GM19395 (cell line): ENCODE measurements around the gene DYNC1H1.

Experiments used
- ATAC-seq: cut with Tn5 transposase; IDR thresholded peaks from one replicate; pipeline ENCODE4 v1.9.1; 2021; ENCODE audit warnings: mild to moderate bottlenecking, moderate library complexity; ENCODE audit not compliant: unreplicated experiment

The DYNC1H1 gene

DNA sequence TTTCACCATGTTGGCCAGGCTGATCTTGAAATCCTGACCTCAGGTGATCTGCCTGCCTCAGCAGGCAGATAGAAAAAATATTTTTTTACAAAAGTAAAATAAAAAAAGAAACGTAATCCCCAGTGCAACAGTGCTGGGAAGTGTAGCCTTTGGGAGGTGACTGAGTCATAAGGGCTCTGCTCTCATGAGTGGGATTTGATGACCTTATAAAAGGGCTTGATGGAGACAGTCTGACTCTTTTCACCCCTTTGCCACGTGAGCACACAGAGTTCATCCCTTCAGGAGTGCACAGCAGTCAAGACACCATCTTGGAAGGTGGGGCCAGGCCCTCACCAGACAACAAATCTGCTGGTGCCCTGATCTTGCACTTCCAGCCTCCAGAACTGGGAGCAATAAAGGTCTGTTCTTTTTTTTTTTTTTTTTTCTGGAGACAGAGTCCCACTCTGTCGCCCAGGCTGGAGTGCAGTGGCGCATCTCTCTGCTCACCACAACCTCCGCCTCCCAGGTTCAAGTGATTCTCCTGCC, 24.7 kb upstream of the DYNC1H1 start:
- ATAC-seq = no peak

DNA sequence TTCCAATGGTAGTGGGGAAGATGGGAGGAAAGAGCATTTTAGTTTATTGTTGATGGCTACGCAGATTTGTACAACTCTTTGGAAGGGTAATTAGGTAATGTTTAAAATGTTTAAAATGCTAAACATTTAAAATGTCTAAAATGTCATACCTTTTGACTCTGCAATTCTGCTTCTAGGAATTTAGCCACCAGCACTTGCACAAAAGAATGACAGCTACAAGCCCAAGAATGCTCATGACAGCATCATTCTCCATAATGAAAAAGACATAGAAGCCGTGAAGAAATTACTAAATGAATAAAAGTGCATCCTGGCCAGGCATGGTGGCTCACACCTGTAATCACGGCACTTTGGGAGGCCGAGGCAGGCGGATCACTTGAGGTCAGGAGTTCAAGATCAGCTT, 19.9 kb upstream of the DYNC1H1 start:
- no peak for ATAC-seq

DNA sequence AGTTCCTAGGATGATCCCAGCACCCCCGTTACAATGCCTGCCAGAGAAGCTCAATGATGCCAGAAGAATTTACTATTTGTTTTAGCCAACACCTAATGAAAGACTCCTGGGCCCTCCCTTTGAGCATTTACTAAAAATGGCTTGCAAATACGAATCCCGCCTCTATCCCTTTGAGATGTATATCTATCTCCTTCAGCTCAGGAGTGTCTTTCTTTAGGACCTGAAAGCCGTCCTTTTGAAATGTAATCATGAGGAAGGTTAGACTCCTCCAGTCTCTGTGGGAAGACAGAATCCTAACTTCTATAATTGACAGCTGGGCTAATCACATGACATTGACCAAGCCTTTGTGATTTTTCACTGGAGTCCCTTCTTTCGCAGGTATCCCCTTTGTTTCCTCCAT, 19.2 kb upstream of the DYNC1H1 start:
- ATAC-seq = no peak

DNA sequence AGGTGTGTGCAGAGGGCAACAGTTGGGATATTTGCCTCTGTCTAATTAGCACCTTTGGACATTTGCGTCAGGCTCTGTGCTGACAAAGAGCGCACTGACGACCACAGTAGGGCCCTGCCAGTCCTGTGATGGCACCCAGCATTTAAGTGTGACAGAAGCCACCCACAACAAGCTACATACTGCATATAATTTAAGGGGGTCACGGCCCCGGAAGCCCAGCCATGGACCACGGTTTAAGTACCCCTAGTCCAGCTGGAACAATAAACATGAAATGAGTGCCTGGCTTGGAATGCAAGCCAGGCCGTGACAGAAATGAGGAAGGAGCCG, 16.8 kb upstream of the DYNC1H1 start:
- peak; percentile 11 for ATAC-seq

DNA sequence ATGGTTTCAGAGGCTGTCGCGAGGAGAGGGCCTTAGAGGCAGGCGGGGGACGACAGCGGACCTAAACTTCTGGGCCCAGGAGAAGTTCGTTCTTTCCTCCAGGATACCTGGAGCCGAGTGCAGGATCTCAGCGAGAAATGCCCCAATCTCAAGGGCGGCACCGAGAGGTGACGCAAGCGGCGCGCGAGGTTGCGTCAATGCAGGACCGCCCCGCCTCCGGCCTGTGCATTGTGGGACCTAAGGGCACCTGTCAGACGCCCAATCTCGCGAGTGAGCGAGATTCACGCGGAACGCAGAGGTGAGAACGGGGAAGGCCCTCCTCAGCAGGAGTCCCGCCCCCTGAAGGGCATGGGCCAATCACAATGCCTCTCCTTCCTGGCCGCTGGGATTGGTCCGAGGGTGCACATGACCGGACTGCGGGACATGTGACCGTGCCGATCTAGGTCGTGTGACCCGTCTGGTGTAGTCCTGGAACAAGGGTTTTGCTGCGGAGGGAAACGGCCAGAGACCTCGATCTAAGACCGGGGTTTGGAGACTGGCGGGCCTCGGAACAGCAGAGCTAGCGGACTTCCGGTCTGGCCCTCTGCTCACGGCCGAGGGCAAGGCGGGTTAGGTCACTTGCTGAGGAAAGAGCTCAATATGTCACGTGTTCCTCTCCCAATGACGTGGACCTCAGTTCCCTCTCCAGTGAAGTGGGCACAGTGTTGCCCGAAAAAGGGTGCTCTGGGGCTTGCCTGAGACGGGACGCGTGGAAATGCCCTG, 16.3 kb upstream of the DYNC1H1 start:
- ATAC-seq = peak; percentile 96

DNA sequence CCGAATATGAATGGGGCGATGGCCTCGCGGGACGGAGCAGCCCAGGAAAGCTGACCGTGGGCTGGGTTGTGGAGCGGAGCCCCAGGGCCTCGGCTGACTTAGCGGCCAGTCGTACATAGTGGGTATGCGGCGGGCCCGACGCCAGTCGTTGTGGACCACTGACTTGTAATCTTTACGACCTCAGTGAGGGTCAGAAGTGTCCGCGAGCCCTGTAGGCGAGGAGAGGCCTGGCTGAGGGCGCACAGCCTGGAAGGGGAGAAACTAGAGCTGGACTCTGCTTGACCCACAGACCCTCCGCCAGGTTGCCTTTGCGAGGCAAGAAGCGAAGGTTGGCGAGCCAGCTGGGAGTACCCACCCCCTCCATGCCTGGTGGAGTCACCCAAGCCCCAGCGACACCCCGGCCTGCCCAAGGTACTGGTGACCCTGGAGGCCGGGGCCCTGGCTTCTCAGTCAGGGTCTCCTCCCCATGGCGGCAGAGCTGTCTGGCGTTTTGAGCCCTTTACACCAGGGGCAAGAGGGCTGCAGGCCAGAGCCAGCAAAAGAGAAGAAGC, 15.6 kb upstream of the DYNC1H1 start:
- ATAC-seq = peak; percentile 10

DNA sequence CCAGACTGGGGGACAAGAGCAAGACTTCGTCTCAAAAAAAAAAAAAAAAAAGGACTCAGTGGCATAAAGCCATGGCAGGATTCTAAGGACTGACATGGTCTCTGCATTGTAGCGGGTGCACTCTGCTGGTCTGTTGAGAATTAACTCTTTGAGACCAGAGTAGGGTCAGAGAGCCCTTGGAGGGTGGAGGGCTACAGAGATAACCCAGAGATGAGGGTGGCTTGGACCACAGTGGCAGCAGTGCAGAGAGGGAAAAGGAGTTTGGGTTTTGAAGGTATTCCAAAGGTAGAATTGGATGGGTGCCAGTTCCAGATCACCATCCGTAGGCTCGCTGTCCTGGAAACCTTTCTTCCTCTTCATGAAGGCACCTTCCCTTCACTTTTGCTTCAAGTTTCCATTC, 14.3 kb upstream of the DYNC1H1 start:
- ATAC-seq = no peak

DNA sequence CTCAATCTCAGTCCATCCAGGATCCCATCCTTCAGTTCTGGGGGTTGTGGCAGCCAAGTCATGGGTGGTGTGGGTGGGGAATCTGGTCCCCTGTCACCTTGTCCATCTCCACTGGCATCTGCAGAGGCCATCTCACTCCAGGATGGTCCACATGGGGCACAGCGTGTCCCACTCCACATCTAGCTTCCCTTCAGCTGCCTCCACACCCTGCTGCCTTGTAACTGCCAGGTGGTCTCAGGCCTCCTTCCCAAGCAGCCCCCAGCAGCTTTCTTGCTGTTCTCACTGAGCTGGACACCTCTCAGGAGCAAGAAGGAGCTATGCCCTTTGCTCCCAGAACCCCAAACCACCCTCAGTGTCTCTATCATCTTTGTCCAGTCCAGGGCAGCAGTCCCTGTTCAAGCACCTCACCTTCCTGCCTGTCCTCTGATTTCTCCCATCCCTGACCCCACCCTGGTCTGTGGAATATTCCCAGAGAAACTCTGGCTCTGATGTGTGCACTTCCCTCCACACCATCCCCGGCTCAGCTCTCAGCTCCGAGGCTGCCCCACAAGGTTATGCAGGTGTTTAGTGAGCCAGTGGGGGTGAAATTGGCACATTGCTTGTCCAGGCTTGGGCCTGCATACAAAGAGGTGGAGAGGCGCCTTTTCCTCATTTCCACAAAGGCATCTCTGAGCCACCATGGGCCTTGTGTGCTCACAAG, 13.7 kb upstream of the DYNC1H1 start:
- ATAC-seq = no peak

DNA sequence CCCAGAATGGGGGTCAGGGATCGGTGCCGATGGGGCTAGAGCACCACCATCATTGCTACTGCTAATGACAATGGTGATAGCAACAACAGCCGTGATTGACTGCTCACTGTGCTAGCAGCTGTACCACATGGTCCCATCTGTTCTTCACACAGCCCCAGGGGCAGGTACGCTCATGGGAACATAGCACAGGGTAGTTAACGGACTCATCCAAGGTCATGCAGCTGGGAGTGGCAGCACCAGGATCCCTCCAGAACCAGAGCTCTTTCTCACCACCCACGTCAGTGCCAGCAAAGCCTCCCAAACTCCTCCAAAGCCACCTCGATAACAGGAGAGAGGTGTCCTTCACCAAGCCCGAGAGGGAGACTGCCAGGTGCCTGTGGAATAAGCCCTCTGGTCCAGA, 11.2 kb upstream of the DYNC1H1 start:
- no peak for ATAC-seq

DNA sequence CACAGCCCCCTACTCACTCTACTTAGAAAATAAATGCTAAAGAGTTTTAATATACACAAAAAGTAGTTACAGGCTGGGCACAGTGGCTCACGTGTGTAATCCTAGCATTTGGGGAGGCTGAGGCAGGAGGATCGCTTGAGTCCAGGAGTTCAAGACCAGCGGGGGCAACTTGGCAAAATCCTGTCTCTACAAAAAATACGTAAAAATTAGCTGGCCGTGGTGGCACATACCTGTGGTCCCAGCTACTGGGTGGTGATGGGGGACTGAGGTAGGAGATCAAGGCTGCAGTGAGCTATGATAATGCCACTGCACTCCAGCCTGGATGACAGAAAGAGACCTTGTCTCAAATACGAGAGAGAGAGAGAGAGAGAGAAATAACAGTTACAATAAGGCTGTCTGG, 9.9 kb upstream of the DYNC1H1 start:
- no peak for ATAC-seq

DNA sequence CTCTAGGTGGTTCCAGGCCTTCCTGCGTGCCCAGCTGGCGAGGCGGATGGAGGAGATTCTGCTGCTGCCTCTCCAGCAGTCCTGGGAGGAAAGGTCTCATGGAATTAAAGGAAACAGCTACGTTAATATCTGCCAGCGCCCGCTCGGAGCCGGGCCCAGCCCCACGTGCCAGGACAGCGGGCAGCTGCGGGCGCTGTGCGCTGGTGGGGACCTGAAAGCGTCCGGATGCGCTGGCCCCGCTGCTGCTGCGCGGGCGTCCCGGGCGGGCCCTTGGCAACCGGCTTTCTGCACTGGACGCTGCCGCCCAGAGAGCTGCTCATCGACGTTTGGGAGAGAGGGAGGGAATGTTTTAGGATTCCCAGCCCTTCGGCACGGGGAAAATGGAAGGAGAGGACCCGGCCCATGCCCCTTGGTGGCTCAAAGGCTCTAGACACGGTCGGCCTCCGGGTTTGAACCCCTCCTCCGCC, 8.6 kb upstream of the DYNC1H1 start:
- ATAC-seq = no peak

DNA sequence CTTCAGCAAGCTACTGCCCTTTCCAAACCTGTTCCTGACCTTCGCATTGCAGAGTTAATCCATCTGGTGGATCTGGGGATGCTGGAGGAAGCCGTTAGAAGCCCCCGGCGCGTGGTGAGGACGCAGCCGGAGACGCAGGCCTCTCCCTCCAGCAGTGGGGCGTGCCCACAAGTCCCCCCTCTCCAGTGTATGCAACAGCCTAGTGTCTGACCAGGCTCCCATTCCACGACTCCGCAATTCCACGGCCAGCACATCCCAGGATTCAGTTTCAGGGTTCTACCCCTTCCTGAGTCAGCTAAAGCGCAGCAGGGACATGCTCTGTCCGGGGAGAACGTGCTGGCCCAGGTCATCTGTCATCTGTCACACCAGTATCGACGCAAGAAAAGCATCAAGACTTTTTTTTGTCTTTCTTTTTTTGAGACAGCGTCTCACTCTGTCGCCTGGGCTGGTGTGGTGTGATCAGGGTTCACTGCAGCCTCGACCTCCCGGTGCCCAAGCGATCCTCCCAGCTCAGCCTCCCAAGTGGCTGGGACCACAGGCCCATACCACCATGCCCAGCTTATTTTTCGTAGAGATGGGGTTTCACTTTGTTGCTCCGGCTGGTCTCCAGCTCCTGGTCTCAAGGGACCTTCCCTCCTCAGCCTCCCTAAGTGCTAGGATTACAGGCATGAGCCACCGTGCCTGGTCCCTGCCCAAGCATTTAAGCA, 8.0 kb upstream of the DYNC1H1 start:
- ATAC-seq = no peak

DNA sequence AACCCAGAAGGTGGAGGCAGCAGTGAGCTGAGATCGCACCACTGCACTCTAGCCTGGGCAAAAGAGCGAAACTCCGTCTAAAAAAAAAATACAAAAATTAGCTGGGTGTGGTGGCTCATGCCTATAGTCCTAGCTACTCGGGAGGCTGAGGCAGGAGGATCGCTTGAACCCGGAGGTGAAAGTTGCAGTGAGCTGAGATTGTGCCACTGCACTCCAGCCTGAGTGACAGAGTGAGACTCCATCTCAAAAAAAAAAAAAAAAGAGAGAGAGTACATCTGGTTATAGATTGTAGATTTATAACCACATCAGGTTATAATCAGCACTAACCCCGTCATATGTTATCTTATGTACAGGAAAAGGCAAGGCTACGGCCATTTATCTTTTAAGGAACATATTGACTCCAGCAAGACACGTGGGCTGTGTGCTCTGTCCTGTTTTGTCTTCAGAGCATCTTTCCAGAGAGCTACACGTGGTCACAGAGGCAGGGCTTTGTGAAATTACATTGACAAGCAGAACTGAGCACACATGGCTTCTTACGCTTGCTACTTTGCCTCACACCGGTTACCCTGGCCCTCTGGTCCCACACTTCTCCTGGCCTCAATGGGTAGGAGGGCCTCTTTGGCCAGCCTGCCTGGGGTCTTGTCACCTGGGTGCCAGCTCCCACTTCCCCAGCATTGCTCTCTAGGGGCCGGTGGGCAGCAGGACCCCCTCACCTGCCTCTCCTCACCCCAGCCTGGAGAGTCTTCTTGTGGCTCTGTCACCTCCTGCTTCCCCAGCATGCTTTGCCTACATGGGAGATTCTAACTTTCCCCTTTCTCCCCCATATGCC, 6.8 kb upstream of the DYNC1H1 start:
- ATAC-seq = no peak

DNA sequence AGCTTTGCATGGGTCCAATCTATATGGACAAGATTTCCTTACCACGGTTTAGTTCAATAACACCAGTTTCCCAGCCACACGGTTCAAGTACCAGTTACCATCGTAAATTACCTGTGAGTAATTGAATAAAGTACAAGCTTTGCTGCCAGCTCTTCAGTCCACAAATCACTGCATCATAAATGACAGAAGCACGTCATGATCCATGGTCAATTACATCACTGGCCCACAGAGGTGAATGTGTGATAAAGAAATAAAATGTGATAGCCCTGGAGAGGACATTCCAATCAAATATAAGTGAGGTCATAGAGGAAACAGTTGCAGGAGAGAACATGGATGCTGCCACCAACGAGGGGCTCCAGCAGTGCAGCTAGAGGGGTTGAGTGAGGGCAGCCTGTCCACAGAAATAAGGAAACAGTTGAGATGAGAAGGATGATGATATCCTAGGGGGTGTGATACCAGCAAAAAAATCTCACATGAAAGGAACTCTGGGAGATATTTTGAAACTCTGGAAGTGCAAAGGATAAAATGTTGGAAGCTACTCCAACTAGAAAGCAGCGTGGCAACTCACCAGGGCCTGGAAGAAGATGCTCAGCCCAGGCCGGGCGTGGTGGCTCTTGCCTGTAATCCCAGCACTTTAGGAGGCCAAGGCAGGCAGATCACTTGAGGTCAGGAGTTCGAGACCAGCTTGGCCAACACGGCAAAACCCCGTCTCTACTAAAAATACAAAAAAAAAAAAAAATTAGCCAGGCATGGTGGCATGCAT, 5.8 kb upstream of the DYNC1H1 start:
- ATAC-seq = no peak

DNA sequence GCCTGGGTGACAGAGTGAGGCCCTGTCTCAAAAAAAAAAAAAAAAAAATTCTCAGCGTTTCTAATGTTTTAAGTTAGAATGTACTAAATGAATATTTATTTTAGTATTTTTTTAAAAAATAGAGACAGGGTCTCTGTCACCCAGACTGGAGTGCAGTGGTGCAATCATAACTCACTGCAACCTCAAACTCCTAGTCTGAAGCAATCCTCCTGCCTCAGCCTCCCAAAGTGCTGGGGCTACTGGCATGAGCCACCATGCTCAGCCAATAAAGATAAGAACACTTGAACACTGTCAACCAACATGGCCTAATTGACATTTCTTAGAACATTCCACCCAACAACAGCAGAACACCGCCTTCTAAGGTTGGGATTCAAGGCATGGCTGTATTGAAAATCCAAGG, 5.1 kb upstream of the DYNC1H1 start:
- no peak for ATAC-seq

DNA sequence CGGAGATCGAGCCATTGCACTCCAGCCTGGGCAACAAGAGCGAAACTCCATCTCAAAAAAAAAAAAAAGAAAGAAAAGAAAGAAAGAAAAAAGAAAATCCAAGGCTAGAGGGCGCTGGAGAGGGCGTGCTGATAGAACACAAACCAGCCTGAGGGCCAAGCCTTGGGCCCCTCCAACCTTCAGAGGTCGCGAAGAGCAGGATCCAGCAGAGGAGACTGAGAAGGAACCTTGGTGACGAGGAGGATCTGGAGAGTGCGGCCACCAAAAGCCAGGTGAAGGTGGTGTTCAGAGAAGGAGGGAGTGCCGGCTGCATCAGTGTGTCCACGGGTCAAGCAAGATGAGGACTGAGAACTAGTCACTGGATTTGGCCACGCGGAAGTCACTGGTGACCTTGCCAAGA, 4.1 kb upstream of the DYNC1H1 start:
- no peak for ATAC-seq

DNA sequence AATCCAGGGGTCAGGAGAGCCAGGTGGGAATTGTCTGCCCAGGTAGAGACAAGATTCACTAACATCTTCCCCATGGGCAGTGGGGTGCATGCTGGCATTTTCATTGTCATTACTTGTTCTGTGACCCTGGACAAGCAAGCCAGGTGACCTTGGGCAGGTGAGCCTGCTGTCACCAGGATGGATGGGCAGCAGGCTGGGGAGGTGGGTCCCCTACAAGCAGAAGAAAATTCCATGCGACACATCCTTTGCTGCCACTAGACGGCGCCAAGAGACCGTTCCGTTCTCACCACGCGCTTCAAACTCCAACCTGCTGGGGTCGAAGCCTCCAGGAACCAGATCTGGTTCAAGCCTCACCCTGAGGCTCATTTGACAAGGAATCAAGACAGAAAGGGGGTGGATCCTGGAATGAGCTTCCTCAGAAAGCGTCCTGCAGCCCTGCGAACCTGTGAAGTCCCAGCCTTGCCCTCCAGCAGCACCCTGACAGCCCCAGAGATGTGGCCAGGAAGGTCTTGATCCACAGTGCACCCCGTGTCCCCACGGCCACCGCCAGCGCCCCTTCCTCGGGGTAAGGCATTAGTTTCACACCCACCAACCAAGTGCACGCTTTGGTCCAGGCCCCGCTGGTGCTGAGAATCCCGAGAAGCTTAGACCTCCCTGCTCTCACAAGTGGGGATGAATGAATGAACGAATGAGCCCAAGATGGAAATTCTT, 3.2 kb upstream of the DYNC1H1 start:
- ATAC-seq = no peak

DNA sequence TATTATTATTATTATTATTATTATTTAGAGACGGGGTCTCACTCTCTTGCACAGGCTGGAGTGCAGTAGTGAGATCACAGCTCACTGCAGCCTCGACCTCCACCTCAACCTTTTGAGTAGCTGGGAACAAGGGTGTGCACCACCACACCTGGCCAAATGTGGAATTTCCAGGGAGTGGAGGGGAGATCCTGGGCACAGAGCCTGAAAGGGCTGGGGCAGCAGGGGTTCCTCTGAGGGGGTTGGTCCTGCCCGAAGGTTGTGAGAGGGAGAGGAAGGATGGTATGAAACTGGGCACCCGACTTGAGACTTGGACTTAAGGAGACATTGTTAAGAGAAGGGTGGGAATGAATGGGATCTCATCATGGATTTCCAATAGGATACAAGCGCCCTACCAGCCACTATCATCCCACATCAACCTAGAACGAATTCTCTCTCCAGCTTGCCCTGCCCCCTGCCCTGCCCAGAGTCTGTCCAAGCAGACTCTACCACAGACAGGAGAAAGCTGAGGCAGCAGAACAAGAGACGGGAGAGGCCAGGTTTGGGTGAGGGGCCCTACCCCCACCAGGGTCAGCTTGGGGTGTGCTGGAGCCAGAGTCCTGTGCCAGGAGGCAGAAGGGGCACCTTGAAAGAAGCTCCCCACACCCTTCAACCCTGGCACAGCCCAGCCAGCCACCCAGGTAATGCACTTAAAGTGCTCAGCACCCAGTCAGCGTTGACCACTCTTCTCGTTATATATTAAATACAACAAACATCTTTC, 2.4 kb upstream of the DYNC1H1 start:
- no peak for ATAC-seq

DNA sequence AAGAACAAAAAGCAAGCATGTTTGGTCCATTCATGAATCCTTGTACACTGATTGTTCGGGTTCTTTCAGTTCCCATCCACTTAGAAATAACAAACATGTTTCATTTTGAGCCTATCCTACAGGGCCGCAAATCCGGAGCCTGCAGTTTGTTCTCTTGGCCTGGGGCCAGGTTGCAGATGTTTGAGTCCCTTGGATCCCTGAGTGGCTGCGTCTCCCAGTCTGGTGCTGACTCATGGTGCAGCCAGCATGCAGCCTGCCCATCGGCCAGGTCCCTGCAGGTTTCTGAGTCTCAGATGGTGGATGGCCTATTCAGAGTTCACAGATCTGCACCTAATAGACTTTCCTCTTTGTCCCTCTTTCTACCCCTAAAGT, 1.9 kb upstream of the DYNC1H1 start:
- no peak for ATAC-seq
